GM19328 (cell line): ENCODE data around the gene HSBP1.
A peak's percentile ranks its signal among the peaks of the same experiment; 100 is the strongest.

Source experiments
- ATAC-seq: cut with Tn5 transposase; IDR thresholded peaks from one replicate; pipeline ENCODE4 v1.9.1; 2021; ENCODE audit warnings: mild to moderate bottlenecking, moderate library complexity; ENCODE audit not compliant: unreplicated experiment

Gene HSBP1

DNA sequence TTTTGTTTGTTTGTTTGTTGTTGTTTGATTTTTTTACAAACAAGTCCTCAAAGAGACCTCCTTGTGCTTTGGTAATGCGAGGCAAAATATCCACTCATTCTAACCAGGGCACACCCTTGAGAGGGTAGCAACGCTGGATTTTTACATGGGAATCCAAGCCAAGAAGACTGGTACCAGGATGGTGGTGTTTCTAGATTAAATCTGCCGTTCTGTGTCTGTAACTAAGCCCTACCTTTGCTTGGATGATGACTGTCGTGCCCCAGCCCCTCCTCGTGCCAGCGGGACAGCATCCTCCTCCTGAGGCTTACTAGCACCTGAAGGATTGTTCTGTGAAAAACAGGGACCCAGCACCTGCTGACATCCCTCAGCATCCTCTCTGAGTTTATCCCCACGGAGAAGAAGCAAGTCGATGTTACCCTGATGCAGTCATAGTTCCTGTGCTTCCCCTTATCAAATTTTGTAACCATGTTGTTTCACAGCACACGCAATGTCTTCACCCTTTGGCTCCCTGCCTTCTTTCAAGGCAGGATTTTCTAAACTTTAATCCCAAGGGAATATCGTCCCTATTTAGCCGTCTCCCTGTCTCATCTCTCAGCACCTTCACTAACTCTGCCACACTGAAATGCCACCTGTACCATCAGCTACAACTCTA, 5.1 kb upstream of the HSBP1 start:
- no peak for ATAC-seq

DNA sequence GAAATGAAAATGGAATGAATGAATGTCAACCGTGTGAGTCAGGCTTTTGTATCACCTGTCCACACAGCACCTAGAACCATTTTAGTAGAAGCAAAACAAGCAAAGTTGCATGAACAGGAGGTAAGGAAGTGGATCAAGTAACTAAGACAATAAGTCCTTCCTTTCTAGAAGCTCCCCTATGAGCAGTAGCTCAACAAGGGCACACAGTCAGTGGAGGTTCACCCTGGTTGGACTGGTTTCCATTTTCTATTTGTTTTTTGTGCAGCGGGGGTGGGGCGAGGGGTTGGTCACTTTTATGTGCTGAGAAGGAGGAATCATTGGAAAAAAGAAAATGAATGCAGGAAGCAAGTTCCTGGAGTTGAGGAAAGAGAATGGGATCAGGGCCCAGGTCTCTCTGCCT, 4.0 kb upstream of the HSBP1 start:
- ATAC-seq: no peak

DNA sequence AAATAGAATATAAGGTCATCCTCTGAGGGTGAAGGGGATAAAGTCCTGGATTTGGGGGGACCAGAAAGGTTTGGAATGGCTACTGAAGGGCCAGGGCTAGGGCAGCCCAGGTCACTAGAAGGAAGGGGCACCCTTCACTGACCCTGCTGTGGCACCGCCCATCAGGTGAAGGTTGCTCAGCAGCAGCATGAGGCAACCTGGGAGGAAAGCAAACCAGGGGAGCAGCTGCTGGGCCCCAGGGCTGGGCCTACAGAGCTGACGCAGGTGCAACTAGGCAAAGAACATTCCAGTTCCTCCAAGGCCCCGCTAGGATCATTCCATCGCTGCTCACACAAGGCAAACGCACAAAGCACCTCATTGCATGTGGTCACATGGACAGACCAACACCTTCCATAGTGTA, 3.4 kb upstream of the HSBP1 start:
- ATAC-seq: no peak

DNA sequence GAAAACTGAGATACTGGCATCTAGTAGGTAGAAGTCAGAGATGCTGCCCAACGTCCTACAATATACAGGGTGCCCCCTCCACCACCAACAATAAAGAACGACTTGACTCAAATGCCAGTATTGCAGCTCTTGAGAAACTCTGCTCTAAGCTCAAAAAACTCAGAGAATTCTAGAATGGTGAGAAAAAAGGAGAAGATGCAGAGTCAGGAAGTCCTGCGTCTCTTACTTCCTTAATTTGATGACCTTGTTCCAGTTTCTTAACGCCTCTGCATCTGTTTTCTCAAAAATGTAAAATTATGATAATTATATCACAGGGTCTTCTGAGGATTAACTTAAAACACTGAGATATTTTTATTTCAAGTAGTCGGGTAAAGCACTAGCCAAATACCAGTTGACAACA, 1.7 kb upstream of the HSBP1 start:
- ATAC-seq: no peak

DNA sequence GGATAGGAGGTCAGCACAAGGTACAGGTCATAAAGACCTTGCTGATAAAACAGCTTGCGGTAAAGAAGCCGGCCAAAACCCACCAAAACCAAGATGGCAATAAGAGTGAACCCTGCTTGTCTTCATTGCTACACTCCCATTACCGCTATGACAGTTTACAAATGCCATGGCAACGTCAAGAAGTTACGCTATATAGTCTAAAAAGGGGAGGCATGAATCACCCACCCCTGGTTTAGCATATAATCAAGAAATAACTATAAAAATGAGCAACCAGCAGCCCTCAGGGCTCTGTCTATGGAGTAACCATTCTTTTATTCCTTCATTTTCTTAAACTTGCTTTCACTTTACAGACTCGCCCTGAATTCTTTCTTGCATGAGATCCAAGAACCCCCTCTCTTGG, 1.0 kb upstream of the HSBP1 start:
- no peak for ATAC-seq

DNA sequence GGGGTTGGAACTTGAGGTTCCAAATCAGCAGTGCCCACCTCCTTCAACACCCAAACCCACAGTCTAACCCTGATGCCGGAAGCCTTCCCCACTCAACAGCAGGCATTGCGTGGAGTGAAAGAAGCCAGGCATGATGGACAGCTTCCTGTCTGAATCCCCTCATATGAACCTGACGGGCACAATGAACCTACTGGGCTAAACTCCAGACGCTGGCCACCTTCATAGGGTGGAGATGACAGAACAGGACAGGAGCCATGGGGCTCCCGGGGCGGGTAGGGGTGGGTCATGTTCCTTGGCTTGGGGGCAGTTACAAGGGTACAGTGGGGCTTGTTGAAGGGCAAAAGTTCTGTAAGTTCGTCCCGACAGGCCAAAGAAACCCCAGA, 460 bp upstream of the HSBP1 start:
- no peak for ATAC-seq

DNA sequence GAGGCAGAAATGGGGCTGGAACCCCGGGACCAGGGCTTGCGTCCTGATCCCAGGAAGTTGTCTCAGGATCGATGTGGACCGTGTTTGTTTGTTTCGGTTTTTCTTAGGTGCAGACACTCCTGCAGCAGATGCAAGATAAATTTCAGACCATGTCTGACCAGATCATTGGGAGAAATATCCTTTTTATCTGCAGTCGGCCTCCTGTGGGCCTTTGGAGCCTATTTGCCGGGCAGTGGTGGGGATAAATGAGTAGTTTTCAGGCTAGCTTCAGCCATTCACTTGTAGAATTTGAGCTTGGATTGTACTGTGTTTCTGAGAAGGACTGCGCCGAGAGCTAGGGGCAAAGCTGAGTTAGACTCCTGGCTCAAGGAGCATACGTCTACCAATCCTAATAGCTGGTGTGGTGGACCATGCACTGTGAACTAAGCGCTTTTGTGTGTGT, 816 bp downstream of the HSBP1 start:
- no peak for ATAC-seq

DNA sequence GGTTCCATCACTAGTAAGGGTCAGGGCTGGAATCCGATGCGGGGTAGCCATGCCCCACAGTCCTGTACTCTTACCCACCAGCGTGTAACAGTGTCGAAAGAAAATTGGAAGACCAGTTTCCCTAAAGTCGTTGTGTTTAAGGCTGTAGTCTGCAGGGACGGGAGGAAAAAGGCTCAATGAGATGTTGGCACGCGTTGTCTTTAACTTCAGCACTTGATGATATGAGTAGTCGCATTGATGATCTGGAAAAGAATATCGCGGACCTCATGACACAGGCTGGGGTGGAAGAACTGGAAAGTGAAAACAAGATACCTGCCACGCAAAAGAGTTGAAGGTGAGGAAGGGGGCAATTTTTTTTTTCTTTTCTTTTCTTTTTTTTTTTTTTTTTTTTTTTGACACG, 1.3 kb downstream of the HSBP1 start:
- ATAC-seq: no peak

DNA sequence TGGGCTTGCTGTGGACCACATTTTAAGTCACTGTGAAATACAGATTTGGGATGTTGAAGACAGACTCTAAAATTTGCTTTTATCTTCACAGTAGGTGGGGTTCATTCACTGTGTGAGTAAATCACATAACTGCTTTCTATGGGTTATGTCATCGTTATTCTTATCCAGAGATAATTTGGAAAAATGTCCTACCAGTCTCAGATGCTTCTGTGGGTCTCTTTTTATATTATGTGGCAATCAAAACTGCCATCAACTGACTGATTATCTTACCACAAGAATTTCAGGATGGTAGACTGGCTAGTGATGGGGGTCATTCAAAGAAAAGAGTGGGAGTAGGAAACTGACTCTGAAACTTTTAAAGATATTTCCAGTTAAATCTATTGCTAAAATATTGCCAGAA, 3.1 kb downstream of the HSBP1 start:
- ATAC-seq: no peak

DNA sequence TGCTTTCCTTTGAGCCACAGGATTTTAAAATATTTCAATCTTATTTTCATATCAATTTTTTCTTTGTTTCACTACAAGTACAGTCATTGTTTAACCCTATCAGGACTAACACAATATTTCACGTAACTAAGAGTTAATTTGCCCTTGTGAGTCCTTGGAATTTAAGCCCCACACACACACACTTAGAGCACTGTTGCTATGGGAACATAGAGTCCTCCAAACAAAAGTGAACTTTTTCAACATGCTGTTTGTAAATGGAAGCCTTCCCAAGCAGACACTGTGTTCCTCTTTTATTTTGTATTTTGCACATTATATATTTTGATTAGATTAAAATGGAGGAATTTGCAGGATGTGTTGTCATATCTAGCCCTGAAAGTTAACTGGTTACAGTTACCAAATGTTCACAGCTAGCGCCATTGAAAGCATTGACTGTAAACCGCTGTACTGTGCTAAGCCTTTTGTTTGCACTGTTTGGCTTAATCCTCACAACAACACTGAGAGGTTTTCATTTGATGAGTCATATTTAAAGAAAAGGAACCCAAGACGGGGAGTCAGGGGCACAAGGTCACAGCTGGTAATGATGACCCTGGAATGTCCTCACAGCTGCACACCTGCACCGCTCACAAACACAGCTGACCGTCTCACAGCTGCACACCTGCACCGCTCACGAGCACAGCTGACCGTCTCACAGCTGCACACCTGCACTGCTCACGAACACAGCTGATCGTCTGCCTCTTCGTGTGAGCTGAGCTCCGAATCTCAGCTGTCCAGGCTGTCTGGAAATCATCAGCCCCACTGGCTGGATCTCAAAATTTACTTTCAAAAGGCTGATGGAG, 6.3 kb downstream of the HSBP1 start:
- no peak for ATAC-seq

DNA sequence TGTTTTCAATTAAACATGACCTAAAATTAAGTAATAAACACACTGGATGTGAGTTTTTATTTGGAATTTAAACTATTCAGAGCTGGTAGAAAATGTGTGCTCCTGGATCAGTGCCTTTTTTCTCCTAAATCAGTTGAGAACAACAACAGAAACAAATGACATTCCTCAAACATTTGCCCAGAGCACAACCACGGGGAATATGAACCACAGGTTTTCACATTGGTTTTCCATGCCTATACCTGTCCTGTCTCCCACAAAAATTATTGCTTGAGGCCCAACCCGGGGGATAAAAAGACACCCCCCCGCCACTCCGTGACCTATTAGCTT, 6.8 kb downstream of the HSBP1 start:
- no peak for ATAC-seq

DNA sequence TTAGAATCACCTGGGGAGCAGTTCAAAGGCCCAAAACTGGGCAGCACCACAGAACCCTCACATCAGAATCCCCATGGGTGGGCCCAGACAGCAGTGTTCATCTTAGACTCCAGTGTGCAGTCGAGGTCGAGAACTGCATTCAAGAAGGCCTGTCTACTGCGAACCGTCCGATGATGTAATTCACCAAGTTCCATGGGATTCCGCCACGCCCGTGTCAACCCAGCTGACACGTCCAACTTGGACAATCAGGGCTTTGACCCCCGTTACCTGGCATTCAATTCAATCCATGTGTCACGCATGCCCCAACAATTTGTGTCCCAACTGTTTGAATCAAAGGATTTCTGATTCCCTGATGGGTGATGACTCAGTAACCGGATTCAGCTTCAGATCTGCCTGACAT, 9.2 kb downstream of the HSBP1 start:
- ATAC-seq: no peak

DNA sequence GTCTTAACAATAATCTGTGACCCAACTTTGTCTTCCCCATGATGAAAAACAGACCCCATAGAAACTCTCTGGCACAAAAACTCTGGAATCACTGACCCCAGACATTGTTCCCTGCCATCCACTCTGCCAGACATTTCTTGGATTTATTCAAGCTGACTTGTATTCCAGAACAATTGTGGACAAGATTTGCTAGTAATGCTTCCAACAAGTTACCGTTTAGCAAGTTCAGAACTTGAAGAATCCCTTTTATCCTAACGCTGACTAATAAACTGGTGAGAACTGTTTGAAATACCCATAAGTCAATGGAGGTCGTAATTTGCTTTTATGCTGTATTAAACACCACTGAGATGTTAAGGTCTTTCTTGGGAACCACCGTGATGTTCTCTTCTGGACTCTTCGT, 10.5 kb downstream of the HSBP1 start:
- ATAC-seq: no peak

DNA sequence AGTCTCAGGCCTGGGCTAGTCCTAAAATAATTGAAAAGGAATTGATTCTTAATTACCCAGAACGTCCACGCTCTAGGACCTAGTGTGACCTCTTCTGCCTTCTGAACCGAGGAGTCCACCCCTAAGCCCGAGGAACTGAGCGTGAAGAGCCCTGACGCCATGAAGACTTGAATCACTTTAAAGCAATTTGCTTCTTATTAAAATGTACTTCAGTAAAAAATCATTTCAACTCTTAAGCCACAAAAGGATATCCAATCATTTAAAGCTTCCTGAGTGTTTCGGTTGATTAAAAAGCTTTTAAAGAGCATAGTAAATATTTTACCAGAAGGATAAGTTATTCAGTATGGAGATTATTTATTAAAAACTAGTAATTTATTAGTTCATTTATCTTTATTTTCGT, 11.6 kb downstream of the HSBP1 start:
- ATAC-seq: no peak

DNA sequence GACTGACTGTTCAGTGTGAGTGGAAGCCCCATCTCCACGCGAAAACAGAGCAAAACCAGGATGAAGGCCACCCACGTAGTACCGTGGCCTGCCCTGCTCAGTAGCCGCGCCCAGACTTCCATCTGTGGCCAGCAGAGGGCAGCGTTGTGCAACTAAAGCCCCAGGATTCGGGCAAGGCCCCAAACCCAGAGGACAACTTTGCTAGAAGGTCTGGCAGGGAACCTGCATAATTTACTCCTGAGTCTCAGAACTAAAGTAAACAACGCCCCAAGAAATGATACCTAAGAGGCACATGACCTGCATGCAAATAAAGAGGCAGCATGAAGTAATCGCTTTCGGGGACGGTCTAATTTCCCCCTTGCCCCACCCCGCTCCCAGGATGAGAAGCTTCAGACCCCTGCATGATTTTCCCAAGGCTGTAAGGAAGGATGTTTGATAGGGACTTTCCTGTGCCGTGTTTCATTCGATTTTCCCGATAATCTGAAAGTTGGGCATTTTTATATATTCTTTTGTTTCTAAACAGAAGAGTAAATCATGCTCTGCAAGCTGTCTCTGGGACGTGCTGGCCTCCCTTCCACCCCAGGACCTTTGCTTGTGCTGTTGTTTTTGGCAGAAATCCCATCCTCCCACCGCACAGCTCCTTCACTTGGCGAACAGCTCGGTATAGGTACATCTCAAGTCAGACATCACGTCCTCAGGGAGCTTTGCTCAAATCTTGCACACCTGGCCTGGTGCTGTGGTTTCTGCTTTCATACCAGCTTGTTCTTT, 18.6 kb downstream of the HSBP1 start:
- ATAC-seq: peak; percentile 60

DNA sequence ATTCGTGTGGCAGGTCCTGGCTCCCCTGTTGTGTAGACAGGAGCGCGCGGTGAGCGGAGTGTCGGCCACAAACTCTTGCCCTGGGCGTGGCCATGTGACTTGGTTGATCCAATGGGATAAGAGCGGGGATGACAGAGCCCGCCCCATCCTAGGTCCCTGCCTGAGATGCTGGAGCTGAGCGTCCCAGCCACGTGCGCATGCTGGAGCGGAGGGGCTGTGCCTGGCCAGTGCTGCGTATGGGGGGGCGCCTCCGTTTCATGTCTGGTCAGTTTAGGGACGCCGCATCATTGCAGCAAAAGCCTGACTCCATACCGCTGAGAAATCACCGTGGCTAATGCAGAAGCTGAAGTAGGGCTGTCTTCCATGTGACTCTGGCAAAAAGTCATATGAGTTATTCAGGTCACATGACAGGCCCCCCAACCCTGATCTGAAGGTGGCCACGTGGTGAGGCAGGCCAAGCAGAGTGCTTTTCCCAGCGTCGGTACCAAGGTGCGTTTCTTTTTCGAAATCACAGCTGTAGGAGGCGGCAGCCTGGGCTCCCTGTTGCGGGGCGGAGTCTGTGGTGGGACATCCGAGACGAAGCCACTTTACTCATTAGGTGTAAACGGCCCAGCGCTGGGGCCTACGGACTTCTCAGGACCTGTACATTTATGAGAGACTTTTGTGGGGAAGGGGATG, 22.5 kb downstream of the HSBP1 start:
- no peak for ATAC-seq

DNA sequence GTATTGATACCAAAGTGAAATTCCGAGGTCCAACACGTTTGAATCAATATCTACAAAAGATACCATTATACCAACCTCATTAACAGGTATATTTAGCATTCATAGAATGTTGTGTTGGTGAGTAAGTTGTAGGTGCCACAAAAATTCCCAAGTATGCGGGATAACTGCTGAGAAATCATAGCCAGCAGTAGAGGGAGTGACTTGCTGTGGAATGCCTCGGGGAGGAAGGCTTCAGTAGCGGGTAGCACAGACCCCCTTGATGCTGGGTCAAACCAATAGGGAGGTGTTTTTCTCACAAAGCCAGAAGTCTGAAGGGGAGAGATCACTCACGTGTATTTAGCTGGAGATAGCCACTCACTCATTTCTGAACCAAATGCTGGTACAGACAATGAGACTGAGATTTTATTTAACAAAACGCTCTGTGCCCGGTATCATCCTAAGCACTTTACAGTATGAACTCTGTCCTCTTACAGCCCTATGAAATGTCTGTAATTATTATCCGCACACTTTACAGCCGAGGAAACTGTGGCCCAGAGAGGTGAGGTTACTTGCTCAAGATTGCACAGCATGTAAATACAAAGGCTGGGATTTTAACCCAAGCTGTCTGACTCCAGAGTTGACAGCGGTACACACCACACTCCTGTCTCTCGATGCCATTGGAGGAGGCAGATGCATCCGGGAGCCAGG, 23.1 kb downstream of the HSBP1 start:
- no peak for ATAC-seq

DNA sequence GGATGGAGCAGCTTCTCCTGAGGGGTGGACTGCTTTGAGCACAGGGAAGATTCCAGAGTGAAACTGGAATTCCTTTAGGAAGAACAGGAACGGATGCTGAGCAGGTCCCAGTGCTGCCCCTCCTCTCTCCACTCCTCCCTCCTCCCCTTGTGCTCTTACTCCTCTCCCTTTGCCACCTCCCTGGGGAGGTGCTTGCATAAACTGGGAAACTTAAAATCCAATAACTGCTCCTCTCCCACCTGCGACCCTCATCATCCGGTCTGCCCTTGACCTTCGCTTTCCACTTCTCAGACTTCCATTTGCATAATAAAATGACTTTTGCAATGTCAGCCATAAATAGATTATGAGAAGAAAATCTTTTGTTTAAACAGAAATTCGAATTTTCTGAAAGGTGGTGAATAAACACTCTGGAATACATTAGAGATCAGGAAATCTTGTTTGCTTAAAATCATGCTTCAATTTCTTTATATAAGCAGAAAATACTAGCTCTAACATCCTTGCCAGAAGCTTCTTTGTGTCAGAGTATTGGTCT, 23.7 kb downstream of the HSBP1 start:
- no peak for ATAC-seq

DNA sequence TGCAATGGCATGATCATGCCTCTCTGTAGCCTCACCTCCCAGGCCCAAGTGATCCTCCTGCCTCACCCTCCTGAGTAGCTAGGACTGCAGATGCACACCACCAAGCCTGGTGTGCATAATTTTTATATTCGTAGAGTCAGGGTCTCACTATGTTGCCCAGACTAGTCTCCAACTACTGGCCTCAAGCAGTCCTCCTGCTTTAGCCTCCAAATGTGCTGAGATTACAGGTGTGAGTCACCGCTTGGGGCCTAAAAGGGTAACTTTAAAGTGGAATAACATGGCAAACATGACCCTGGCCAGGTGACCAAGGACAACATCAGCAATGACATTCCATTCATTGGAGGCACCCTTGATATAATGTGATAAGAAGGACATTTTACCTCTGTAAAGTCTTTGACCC, 26.1 kb downstream of the HSBP1 start:
- ATAC-seq: no peak
